Stimulated activated CD8-positive, alpha-beta memory T cell treated with anti-CD3 and anti-CD28 coated beads, Interleukin-4, amount 100 ng/mL, for 24 hours (primary cell): ENCODE results near the gene LBP.
"Not testable (repeated sequence)": the region's sequence is repeated elsewhere in the genome, so short reads cannot be mapped to it uniquely, and the experiment has no call there.

ENCODE experiments used
- DNase-seq: peaks from one replicate; pipeline ENCODE4 v3.0.0-alpha.2; 2020; ENCODE audit warnings: low read depth

LBP gene

DNA sequence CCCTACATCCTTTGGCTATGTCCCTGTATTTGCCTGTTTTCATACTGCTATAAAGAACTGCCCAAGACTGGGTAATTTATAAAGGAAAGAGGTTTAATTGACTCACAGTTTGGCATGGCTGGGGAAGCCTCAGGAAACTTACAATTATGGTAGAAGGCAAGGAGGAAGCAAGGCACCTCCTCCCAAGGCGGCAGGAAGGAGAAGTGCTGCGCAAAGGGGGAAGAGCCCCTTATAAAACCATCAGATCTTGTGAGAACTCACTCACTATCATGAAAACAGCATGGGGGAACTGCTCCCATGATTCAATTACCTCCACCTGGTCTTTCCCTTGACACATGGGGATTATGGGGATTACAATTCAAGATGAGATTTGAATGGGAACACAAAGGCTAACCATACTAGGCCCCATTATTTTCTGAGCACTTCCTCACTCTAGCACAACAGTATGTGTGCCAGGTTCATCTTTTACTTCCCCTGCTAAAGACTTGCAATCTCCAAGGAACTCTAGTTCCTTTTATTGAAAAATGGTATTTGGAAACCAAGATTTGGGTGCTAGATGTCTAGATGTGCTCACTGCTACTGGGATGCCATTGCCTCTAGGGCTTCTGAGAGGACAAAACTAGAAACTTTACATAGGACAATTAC is 49.6 kb downstream of the LBP start:
- DNase-seq: not testable (repeated sequence)

DNA sequence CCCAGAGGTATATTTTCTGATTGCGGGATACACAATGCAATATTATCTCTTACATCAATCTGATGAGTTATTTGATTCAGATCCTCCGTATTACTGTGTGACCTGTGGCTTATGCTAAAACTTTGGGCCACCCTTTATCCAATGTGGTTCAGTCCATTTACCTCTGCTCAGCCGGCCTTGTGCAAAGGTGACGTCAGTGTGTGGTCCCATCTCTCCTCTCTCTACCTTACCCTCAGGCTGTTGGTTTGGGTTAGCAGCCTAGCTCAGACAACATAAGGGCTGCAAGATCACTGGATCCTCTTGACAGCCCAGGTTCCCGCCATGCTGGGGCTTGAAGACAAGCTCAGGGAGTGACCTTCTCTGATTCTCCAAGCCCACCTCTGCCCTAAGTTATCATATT is 55.8 kb downstream of the LBP start:
- DNase-seq: no peak

DNA sequence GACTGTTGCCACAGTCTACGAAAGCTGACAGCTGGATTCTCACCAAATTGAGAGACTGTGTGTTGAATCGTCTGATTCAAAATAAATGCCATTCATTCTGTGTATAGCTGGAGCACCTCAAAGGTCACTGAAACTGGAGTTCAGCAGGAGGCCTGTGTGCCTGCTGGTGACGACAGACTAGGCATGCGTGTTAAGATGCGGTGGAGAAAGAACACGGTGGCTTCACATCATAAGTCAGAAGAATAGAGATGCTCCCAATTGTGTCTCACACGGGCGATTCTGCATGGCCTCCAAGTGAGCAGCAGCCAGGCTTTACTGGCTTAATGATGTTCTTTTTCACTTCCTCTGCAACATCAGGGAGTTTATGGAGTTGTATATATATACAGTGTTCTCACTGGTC is 56.5 kb downstream of the LBP start:
- DNase-seq: no peak

GRCh38 chr20:38404016-38404415 is 57.7 kb downstream of the LBP start:
- DNase-seq: no peak

DNA sequence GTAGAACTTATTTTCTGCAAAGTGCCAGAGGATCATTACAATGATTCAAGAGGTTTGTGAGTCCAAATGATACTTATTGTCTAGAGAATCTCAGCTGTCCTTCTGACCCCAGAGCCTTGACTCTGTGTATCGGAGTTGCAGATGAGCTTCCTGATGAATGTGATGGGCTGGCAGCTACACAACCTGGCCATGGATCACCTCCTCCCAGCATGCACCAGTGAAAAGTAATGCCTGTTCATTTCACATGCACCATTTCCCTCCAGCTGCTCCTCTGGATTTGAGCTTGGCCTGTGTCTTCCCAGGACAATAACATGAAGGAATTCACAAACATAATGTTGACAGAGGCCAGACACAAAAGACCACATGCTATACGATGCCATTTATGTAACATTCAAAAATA is 58.9 kb downstream of the LBP start:
- no peak for DNase-seq

DNA sequence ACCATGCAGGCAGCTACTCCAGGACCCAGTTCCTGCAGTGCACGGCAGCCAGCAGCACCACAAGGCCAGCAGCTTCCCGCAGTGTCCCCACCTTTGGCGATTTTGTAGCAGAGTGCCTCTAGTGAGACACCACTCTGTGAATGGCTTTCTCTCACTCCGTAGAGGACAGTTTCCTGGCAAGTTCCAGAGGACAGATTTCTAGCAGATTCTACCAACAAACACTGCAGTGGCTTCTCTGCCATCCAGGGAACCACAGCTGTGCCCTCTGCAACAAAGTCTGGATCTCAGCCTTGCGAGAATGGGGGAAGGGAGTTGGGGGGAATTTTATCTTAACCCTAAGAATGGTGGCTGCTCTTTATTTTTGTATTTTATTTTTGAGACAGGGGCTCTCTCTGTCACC is 60.2 kb downstream of the LBP start:
- DNase-seq: no peak

DNA sequence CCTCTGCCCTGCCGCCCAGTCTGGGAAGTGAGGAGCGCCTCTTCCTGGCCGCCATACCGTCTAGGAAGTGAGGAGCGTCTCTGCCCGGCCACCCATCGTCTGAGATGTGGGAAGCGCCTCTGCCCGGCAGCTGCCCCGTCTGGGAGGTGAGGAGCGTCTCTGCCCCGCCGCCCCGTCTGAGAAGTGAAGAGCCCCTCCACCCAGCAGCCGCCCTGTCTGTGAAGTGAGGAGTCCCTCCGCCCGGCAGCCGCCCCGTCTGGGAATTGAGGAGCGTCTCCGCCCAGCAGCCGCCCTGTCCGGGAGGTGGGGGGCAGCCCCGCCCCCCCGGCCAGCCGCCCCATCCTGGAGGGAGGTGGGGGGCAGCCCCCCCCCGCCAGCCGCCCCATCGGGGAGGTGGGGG is 61.0 kb downstream of the LBP start:
- no peak for DNase-seq

GRCh38 chr20:38407822-38408221 is 61.5 kb downstream of the LBP start:
- DNase-seq: not testable (repeated sequence)

DNA sequence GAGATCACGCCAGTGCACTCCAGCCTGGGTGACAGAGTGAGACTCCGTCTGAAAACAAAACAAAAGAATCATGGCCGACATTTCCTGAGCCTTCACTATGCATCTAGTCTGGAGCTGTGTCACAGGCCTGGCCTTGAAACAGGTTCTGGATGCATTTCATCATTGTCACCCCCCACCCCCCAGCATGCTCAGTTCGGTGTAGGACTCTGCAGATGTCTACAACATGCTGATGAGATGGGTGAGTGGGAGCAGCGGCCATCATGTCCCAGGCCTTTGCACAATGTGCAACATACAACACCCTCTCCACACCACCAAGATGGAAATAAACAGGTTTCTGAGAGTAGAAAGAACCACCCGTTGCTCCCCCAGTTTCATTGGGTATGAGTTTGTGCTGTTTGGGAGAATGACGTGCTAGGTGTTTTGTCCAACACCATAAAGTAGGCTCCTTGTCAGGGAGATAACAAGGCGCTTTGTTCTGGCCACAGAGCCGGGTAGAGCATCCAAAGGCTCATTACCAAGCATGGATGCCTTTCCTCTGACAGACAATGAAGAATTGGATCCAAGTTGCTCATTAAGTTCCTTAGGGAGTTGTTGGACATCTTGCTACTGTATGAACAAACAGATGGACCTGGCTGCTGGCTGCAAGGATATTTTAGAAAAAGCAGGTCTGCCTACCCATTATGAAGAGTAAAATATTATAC is 66.7 kb downstream of the LBP start:
- DNase-seq: no peak

- DNase-seq: no peak
These were observed 68.6 kb downstream of the LBP start for GRCh38 chr20:38414769-38415450.

DNA sequence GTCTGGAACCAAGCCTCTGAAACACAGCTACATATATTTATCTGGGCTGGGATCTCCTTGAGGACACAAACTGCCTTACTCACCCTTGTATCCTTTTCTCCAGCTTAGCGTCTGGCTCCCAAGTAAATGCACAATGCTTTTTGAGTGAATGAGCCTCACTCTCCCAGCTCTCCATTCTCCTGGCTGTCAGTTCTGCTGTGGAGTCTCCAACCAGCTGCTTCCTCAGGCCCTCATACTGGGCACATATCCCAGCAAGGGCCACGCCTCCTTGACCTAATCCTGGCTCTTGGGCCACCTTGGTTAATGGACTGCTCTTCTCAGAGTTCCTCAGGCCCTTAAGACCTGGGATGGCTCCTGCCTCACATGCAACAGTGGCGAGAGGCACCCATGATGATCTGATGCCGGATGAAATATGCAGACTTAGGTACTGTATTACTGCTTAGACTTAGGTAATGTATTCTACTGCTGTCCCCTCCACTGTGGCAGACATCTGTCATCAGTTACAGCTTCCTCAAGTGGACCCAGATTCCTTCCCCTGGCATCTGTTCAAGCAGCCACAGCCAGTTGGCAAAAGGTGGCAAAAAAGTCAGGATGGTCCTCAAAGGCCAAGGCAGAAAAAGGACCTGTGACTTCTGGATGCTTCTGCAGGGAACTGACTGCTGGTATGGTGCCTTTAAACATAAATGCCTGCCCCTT is 72.4 kb downstream of the LBP start:
- no peak for DNase-seq

GRCh38 chr20:38420388-38421085 is 74.3 kb downstream of the LBP start:
- DNase-seq: no peak

- no peak for DNase-seq
These were observed 75.6 kb downstream of the LBP start for GRCh38 chr20:38421915-38422314.

DNA sequence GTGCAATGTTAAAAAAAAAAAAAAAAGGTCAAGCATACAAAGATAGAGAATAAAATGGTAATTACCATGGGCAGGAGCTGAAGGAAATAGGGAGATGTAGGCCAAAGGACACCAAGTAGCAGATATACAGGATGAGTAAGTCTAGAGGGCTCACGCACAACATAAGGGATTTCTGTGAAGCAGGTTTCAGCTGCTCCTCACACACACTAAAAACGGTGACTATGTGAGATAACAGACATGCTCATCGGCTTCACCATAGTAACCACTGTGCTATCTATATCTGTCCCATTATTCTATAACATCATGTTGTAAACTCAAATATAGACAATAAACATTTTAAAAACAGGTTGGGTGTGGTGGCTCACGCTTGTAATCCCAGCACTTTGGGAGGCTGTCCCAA is 77.3 kb downstream of the LBP start:
- DNase-seq: no peak

DNA sequence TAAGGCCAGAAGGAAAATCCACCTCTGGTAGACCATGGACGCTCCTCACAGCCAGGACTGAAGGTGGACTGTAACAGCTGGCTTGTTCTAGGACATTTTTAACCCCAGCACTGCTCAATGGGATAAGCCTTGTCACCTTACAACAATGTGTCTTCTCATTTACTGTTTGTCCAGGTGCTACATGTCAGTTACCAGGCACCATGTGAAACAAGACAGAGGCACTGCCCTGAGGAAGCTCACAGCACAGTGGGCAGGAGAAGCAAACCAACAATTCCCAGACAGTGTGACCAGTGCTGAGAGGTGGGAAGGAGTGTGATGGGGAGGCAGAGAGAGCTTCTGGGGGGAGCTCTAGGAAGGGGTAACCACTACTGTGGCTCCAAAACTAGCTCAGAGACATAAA is 78.1 kb downstream of the LBP start:
- no peak for DNase-seq

DNA sequence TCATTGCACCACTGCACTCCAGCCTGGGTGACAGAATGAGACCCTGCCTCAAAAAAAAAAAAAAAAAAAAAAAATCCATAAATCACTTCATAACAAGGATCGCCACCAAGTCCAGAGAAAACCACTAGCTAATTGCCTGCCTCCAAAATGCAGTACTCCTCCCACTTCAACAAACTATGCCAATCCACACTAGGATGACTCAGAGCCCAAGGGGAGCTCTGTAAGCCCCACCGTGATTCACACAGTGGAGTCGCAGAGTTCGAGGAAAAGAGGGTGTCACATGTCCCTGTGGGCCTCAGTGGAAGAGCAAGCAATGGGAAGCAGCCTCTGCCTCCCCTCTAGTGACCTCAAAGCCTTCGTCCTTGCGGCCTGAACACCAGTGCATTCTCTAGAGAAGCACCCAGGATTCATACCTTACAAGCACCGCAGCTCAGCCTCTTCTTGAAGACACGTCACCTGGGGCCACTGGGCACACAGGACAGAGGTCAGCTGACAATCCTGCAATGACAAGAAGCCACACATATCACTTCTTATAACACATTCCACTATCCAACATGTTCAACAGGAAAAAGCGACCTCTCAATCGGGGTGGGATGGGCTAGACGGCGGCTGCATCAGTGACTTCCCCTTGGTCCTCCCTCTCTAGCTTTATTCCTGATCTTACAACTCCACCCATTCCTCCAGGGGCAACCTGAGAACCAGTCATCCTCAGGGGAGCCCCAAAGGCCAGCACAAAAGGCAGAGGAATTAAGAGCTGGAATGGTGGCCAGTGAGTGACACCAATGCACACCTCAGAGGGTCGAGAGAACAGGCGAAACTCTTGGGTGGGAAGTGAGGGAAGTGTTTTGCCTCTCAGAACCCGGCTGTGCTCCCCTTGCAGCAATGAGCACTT is 80.0 kb downstream of the LBP start:
- DNase-seq: no peak
